Stimulated activated CD4-positive, alpha-beta T cell treated with anti-CD3 and anti-CD28 coated beads, TNF-alpha, amount 100 ng/mL, for 4 hours (primary cell): ENCODE data around the gene B4GALT2.

ENCODE experiments used
- DNase-seq, 3 experiments: peaks; one replicate each; pipeline ENCODE4 v3.0.0-alpha.2; 2020; ENCODE audit warnings: low read depth in 3 of 3

The B4GALT2 gene

DNA sequence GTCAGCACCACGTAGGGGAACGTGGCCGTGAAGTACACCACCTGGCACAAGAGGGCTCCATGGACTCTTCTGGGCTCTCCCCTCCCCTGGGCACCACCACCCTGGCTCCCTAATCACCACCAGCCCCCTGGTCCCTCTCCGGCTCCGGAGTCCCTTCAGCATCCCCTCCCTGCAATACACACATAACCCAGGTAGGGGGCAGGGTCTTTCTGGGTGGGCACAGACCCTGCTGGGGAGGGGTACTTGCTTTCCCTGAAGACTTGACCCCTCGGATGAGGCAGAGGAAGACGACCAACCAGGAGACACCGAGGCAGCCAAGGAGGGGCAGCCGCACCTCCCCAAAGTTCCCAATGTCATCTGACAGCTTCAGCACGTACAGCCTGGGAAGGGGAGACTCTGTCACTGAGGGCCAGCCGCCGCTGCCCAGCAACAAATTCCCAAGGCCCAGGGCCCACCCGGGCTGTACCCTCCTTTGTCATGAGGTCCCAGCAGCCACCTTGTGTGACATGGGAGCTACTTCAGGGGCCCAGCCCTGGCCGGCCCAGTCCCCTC is 23.7 kb downstream of the B4GALT2 start:
- no peak for DNase-seq

- no peak for DNase-seq
Observed at GRCh38 chr1:44008259-44008658, 29.2 kb downstream of the B4GALT2 start.

DNA sequence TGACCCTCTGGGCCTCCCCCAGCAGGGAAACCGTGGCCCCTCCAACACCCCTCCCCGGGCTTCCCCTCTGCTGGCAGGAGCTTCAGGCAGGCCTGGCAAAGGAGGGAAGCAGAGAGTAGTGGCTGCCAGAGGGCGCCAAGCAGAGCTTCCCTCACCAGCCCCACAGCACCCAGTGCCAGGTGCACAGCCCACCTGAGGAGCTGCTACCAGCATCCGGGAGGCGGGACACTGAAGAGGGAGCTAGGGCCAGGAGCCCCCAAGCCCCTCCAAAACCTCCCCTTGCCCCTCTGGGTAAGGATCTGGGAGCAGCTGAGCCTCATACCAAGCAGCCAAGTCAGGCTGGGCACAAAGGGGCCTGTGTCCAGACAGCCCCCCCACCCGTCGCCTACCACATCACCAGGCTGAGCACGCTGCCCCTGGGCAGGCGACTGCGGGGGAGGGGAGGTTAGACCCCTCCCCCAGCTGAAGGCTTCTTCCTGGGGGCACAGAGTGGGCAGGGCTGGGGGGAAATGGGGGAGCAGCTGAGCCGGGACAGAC is 32.0 kb downstream of the B4GALT2 start:
- no peak for DNase-seq

DNA sequence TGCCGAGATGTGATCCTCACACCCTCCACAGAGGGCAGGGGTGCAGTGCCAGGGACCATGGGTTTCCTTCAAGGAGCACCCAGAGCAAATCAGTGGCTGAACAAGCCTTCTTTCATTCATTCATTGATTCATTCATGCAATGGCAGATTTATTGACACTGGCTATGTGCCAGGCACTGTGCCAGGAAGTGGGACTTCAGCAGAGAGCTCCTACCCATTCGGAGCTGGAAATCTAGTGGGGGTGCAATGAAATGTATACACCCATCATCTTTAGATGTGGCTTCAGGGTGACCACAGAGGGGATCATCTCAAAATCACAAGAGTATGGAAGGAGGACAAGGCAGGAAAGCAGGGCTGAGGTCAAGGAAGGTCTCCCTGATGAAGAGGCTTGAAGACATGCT is 33.4 kb downstream of the B4GALT2 start:
- no peak for DNase-seq

- no peak for DNase-seq
Observed at GRCh38 chr1:44012941-44013609, 34.1 kb downstream of the B4GALT2 start.

DNA sequence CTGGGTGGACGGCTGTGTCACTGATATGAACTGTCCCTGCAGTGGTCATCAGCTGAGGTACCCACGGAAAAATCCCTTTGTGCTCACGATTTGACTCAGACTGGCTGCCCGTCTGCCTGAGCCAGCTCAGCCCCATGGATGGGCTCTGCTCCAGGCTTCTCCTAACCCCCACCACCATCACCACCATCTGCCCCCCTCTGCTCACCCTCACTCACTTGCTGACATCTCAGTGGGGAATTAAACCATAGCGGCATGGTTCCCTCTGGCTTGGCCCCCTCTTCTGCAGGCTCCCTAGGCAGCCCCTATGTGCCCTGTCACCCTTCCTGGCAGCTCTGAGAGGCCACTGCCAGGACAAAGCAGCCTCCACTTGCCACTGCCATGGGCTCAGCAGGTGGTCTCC is 34.9 kb downstream of the B4GALT2 start:
- DNase-seq: no peak

- DNase-seq: no peak
Observed at GRCh38 chr1:44014365-44015104, 35.5 kb downstream of the B4GALT2 start.

GRCh38 chr1:44015206-44015605 is 36.2 kb downstream of the B4GALT2 start:
- DNase-seq: no peak

DNA sequence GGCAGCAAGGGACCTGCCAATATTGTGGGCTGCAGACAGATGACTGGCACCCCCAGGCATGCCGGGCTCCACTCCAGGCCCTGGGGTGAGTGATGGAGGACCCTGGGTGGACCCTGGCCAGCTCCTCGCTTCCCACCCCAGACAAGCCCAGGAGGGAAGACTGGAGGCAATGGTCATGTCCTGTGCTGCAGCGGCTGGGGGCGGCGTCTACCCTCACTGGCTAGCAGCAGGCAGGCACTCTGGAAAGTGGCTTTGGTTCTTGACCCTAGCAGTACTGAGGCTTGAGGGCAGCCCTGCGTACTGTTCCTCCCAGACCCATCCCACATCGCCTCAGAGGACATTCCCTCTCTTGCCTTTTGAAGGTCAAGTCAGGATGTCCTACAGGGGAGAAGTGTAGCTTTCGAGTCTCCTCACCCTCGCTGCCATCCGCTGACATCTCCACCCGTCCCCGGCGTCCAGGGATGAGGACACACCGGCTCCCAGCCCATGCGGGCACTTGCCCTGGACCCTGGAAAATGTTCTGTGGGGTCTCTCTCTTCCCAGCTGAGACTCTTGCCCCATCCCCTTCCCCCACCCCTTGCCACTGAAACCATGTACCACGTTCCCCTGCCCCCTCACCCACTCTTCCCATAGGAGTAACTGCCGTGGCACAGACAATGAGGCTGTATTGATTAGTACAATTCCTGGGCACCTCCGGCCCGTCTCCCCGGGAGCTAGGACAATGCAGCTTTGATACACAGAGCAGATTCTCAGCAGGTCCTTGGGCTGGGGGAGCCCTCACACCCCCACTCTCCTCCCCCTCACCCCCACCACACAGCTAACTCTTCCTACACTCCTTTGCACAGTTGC is 37.3 kb downstream of the B4GALT2 start:
- DNase-seq: no peak

DNA sequence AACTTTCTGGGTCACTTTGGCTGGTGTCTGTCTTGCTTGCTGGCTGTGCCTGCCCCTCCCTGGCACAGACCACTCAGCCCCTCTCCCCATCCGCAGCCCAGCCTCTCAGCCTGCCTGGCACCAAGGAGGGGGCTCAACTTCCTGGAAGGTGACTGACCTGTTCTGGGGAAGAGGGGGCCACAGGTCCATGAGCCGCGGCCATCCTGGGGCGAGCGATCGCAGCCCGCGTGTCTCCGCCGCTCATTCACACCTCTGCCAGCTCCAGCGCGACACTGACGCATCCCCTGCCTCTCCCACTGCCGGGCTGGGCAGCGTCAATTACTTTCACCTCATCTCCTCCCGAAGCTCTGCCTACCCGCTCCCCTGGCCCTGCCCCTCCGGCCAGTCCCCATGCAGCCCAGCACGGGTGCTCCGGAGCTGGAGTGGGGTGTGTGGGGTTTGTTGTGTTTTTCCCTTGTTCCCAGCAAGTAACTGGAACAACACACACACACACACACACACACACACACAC is 37.9 kb downstream of the B4GALT2 start:
- no peak for DNase-seq

- no peak for DNase-seq
Observed at GRCh38 chr1:44019466-44019948, 40.5 kb downstream of the B4GALT2 start.

- DNase-seq: no peak
Observed at GRCh38 chr1:44020464-44020863, 41.5 kb downstream of the B4GALT2 start.

DNA sequence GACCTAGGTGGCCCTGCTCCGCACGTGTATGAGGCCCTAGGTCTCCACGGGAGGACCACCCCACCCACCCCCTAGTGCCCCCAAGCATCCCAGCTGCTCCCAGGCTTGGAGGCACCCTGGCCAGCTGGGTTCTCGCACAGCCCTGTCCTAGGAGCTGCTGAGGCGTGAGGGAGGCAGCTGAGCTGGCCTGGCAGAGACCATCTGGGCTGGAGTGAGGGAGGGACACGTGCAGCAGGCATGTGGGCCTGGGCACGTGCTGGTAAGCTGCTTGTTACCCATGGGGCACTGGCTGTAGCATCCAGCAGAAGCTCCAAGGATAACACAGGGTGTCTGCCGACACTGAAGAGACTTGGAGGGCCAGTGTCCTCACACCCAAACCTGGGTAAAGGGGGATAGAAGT is 42.1 kb downstream of the B4GALT2 start:
- no peak for DNase-seq

DNA sequence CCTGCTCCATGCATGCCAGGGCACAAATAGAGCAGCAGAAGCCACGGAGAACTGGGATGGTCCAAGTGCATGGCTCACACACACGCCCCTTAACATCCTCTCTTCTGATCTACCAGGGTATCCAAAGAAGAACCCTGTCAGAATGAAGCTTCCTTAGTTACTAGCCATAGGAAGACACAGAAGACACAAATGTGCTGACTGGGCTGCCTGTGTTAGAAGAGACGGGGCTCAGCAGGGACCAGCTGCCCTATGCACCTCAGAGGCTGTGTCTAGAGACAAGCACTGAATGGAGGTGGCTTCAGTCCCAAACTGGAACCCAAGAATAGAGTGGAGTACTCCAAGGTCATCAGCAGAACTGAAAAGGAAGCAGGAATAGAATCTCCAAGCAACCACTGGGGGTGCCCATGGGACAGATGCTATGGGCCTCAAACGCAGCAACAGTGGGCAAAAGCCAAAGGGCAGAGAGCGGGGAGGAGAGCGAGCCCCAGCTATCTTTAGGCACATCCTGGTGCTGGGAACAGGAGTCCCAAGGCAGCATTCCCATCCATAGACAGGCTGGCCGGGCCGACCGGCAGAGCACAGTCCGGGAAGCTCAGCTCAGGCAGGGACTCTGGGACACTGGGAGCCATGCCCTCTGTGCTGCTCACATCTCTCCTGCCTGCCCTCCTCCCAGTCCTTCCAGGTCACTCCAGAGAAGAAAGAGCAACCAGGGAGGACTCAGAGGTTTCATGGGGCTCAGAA is 42.7 kb downstream of the B4GALT2 start:
- no peak for DNase-seq

DNA sequence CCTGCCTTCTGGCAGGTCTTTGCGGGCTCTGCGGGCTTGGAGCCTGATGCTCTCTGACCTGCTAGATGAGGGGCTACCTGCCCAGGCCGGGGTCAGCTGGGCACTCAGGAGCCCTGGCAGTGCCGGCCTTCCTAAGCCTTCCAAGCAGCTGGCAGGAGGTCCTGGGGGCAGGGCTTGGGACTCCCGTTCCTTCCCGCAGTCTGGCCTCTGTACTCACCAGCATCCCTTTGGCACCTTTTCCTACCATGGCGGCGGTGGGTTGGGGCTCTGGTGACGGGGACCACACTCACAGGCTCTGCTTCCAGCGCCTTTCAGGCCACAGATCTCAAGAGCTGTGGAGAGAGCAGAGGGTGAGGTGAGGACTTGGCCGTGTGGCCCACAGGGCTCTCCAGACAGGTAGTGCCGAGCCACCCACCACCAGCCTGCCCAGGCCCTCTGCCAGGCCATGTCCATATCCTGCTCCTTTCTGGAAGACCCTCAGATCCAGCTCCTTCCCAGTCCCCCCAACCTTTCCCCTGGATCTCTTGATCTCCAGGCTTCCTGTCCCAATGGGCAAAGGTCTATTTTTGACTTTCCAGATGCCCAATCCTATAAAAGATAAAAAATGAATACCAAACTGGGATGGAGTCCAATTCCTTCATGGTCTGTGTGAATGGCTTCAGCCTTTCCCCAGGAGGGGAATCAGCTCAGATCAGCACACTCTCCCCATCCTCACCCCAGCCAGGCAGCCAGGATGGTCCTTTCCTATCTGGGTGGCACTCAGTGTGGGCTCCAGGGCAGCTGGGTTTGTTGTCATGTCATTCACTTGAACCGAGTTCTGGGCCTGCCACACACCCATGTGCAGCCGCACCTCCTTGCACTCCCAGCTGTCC is 45.3 kb downstream of the B4GALT2 start:
- no peak for DNase-seq

DNA sequence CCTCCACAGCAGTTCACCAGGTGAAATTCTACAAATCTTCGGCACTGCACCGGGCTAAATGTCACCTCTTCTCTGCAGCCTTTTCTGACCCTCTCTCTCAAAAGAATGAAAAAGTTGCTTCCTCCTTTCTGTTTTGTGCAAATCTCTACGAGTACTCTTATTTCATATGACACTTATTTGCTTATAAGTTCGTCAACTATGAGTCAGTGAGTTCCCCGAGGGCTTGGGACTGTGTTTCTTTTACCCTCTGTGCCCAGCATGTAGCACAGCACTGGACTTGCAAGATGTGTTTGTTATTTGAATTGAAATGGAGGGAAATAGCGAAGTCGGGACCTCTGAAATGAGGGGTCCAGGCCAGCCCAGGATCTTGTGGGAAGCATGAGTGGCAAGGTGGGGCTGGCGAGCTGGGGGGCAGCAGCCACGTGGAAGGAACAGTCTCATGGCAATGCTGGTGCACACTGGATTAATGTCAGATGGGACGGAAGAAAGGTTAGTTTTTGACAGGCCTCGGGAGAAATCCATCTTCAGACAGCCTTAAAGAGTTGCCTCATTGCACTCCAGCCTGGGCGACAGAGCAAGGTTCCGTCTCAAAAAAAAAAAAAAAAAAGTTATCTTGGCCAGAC is 46.0 kb downstream of the B4GALT2 start:
- no peak for DNase-seq

DNA sequence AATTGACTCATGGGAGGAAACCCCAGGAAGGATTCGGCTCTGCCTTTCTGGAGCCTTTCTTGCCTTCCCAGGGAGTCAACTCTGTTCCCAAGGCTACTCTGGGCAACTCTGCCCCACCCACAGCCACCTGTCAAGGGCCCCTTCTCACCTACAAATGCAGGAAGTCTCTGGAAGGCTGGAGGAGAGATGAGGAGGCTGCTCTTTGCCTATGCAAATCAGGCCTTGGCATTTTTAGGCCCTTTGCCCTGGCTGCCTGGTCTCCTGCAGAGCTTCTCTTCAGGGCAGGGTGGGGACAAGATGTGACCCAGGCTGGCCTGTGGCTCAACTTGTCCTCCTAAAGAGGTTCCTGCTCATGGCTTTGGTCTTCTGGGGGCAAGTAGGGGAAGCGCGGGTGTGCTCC is 46.8 kb downstream of the B4GALT2 start:
- no peak for DNase-seq

DNA sequence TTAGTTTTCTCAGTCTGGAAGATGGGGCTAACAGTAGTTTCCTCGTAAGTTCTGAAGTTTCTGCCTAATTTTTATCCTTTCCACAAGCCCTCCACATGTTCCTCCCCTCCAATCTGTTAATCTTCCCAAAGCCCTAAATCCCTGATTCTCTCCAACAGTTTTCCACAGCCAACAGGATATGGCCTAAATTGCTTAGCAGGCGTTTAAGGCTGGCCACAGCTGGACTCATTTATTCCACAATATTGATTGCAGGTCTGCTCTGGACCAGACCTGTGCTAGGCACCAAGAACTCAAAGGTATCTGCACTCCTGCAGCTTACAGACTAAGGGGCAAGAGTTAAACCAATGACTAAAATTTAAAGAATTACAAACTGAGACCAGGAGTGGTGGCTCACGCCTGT is 48.3 kb downstream of the B4GALT2 start:
- no peak for DNase-seq

GRCh38 chr1:44029260-44029910 is 50.4 kb downstream of the B4GALT2 start:
- peak in 1 of 3 experiments; percentile 5 for DNase-seq
